HG02885 (cell line): ENCODE data around the gene EEFSEC.
"Not testable (repeated sequence)": the region's sequence is repeated elsewhere in the genome, so short reads cannot be mapped to it uniquely, and the experiment has no call there.

Experiments
- ATAC-seq: cut with Tn5 transposase; IDR thresholded peaks from one replicate; pipeline ENCODE4 v1.9.1; 2021; ENCODE audit warnings: mild to moderate bottlenecking; ENCODE audit not compliant: unreplicated experiment, poor library complexity

Gene EEFSEC

GRCh38 chr3:128152419-128153155 is 694 bp upstream of the EEFSEC start:
- ATAC-seq: no peak

GRCh38 chr3:128154354-128154753 is 1.1 kb downstream of the EEFSEC start:
- ATAC-seq: not testable (repeated sequence)

- no peak for ATAC-seq
Observed at GRCh38 chr3:128155616-128156360, 2.5 kb downstream of the EEFSEC start.

- ATAC-seq: no peak
Observed at GRCh38 chr3:128160661-128161060, 7.4 kb downstream of the EEFSEC start.

- no peak for ATAC-seq
Observed at GRCh38 chr3:128163432-128163831, 10.2 kb downstream of the EEFSEC start.

GRCh38 chr3:128166971-128167453 is 13.7 kb downstream of the EEFSEC start:
- no peak for ATAC-seq

- no peak for ATAC-seq
Observed at GRCh38 chr3:128167646-128167972, 14.3 kb downstream of the EEFSEC start.

GRCh38 chr3:128167973-128168674 is 14.8 kb downstream of the EEFSEC start:
- no peak for ATAC-seq

- ATAC-seq: no peak
Observed at GRCh38 chr3:128168836-128169235, 15.6 kb downstream of the EEFSEC start.

GRCh38 chr3:128170866-128171516 is 17.7 kb downstream of the EEFSEC start:
- no peak for ATAC-seq

GRCh38 chr3:128173200-128173599 is 19.9 kb downstream of the EEFSEC start:
- no peak for ATAC-seq

GRCh38 chr3:128173849-128174248 is 20.6 kb downstream of the EEFSEC start:
- no peak for ATAC-seq

GRCh38 chr3:128174675-128175590 is 21.7 kb downstream of the EEFSEC start:
- no peak for ATAC-seq

GRCh38 chr3:128175768-128176167 is 22.5 kb downstream of the EEFSEC start:
- ATAC-seq: no peak

GRCh38 chr3:128176276-128176833 is 23.1 kb downstream of the EEFSEC start:
- no peak for ATAC-seq

- no peak for ATAC-seq
Observed at GRCh38 chr3:128177865-128178264, 24.6 kb downstream of the EEFSEC start.

GRCh38 chr3:128178782-128179483 is 25.7 kb downstream of the EEFSEC start:
- ATAC-seq: no peak

GRCh38 chr3:128179484-128179819 is 26.2 kb downstream of the EEFSEC start:
- no peak for ATAC-seq

GRCh38 chr3:128180436-128180835 is 27.2 kb downstream of the EEFSEC start:
- no peak for ATAC-seq
